ENCODE measurements around the gene TRIM59. TPM values are rescaled to one million over a fixed set of nuclear protein-coding genes. Genes with fewer than 3 reads are reported as not detected.
A peak's percentile ranks its signal among the peaks of the same experiment; 100 is the strongest.

Gene TRIM59
- total RNA-seq, 1 donor from 2014 or later: 1.4 TPM

DNA sequence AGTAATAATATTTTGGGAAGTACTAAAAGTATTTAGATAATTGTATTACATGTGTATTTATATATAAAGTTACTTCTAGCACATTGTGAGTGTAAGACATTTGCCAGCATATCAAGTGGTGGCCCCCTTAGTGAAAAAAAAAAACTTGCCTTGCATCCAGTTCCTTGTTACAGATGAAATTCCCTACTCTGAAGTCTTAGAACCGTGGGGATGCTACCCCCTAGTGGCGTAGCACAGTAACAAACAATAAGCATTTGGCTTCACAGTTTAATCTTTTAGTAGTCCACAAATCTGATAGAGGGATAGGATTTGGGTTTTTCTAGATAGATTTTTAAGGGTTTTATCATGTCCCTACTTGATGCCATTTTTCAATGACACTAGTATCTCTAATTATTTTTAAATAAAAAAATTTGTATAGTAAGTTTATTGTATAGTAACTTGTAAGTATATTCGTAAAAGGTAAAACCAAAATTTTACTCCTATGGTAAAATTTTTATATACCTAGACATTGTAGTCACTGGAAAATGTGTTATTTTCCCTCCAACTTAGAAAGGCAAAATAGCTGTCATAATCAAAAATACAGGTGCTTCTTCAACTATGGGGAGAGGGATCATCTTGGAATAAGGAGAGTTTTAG, 35.9 kb downstream of the TRIM59 start:
- ATAC-seq (peak; percentile 71), DNase-seq (ENCODE audit: low spot score) (peak; percentile 69)
- intact Hi-C loops (cut with DNase I): loop anchor here (10.0 kb wide), 1 partner anchor 379 kb away; no protein-coding TSS in a partner anchor

DNA sequence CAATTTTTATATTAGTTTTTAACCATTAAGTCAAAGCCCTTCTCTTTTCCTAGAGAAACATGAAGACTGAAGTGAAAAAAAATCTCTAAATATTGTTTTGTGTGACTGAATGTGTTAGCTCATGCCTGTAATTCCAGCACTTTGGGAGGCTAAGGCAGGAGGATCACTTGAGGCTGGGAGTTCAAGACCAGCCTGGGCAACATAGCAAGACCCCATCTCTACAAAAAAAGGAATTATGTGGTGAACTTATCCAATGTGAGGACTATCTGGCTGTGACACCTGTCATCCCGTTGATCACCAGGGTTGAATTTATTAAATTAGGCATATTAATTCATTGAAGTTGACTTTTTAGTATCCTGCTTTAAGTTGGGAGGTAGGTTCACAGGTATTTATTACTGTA, 37.1 kb downstream of the TRIM59 start:
- ATAC-seq (no peak), DNase-seq (ENCODE audit: low spot score) (no peak)
- intact Hi-C loops (cut with DNase I): loop anchor here (10.0 kb wide), 1 partner anchor 378 kb away; no protein-coding TSS in a partner anchor

DNA sequence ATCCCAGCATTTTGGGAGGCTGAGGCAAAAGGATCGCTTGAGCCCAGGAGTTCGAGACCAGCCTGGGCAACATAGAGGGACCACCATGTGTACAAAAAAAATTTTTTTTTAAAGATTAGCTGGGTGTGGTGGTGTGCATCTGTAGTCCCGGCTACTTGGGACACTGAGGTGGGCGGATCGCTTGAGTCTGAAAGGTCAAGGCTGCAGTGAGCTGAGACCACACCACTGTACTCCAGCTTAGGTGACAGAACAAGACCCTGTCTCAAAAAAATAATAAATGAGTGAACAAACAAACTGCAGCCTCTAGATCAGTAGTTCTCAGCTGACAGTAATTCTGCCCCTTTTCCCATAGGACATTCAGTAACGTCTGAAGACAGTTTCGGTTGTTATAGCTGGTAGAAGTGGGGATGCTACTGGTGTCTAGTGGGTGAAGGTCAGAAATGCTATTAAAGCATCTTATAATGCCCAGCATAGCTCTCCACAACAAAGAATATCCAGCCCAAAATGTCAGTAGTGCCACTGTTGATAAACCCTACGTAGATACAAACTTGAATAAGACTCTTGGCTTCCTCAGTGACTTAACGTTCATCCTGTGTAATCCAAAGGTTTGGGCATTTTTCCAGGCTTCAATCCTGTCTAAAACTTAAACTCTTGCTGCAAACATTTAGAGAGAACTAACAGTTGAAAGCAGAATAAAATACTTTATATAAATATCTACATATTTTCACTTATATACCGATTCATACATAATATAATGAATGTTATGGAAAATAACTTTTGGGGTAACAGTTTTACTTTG, 39.6 kb downstream of the TRIM59 start:
- ATAC-seq (no peak), DNase-seq (ENCODE audit: low spot score) (no peak)
- intact Hi-C loops (cut with DNase I): loop anchor here (10.0 kb wide), 1 partner anchor 375 kb away; no protein-coding TSS in a partner anchor

DNA sequence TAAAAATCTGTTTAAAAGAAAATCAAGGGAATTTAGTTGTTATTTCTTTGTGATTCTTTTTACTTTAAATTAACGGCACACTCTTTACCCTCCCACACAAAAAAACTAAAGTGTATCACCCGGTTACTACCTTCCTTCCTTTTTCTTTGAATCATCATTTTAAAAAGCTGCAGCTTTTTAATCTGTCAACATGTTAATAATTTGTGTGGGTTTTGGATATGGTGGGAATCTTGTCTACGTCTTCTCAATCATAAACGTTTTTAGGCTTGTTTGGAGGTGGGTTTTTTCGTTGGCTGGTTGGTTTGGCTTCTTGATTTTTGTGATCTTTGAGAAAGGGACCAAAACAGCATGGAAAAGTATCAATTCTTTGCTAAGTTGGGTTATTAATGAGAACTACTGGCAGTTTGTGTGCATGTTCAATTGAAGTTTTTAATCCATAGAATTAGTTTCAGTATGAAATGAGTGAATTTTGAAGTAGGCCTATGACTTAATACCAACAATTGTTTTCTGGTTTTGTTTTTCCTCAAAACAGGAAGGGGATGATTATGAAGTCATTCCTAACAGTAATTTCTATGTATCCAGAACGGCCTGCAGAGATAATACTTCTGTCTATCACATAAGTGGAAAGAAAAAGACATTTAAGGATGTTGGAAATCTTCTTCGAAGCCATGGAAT, 45.7 kb downstream of the TRIM59 start:
- DNase-seq (ENCODE audit: low spot score) (no peak), ATAC-seq (no peak)
- intact Hi-C loops (cut with DNase I): no loop called here

DNA sequence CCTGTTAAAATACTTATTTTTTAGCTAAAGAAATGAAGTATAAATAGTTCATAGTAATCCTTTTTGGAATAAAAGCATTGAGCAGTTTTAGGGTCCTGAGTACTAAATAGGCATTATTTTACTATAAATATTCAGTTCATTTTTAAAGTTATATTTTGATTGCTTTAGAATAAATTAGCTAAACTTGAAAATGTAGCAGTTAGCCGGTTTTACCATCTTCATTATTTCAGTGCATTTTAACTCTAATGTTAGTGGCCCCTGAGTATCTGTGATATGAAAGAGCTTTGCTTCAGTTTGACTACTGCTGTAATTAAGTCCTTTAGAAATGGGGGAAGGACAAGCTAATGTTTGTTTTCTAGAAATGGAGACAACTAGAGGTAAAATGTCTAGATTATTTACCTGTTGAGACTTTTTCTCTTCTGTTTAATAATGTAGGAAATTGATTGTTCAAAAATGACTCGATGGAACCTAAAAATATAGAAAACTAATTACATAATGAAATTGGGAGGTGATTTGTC, 46.5 kb downstream of the TRIM59 start:
- DNase-seq (ENCODE audit: low spot score): no peak
- ATAC-seq: no peak
- intact Hi-C loops (cut with DNase I): no loop called here

DNA sequence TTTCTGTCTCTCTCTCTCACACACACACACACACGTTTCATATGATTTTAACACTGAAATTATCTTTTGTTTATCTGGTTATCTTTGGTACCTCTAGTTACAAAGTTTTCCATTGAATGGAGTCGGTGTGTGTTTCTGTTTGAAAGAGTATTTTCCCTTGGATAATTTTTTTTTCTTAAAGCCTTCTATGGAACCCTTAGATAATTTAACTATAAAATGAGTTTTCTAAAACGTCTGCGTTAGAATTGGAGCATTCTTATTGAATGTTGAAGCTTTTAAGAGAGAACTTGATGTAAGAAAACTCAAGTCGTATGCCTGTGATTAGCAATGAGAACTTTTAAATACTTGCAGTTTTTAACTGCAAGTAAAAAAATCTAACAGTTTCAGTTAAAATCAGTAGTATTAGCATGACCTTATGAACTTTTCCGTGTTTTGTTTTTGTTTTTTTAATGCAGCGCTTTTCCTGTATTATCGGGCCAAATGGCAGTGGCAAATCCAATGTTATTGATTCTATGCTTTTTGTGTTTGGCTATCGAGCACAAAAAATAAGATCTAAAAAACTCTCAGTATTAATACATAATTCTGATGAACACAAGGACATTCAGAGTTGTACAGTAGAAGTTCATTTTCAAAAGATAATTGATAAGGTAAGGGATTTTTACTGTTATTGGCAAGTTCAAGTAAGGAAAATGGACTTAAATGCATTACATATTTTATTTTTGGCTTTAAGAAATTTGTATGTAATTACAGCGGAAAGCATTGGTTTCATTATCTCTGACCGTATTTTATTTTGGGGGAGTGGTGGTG, 47.2 kb downstream of the TRIM59 start:
- intact Hi-C loops (cut with DNase I): no loop called here
- ATAC-seq: no peak
- DNase-seq (ENCODE audit: low spot score): no peak

DNA sequence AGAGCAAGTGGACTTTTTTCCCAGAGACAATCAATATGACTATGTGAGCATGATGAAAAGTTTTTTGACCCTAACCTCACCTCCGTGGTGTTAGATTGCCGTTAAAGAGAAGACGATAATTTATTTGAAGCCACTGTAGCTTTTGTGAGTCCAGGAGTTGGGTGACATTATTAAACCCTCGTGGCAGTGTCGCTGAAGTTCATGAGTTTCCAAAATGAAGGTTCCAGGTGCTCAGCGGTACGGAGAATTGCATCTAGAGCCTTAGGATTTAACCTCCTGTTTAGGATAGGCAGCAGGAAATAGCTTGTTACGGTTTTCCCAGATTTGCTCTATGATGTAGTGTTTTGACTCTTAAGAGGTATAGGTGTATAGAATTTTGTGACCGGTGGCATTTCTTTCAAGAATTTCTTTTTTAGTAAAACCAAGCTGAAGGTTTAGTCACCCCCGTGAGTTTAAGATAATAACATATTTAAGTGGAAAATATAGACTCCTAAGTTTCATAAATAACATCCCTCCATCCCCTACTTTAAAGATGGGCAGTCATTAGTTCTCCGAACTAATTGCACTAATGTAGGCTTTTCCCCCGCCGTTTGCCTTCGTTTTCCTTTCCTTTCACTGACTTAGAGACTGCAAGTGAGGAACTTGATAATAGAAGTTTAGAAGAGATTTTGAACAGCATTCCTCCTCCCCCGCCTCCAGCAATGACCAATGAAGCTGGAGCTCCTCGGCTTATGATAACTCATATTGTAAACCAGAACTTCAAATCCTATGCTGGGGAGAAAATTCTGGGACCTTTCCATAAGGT, 48.1 kb downstream of the TRIM59 start:
- DNase-seq (ENCODE audit: low spot score) (no peak), ATAC-seq (no peak)
- intact Hi-C loops (cut with DNase I): no loop called here

DNA sequence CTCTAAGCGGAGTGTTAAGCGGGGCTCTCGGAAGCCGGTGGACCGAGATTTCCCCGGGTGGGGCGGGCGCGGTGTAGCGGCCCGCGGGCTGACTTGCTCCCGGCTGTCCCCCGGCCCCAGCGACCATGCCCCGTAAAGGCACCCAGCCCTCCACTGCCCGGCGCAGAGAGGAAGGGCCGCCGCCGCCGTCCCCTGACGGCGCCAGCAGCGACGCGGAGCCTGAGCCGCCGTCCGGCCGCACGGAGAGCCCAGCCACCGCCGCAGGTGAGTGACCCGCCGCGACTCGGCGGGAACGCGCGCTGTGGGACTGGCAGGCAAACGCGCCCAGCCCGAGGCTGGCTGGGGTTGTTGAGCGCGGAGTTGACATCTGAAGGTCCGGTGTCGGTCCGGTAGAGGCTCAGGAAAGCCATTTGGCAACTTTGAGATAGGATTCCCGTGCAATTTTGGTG, 48.9 kb downstream of the TRIM59 start:
- DNase-seq (ENCODE audit: low spot score) (peak; percentile 59), ATAC-seq (no peak)
- intact Hi-C loops (cut with DNase I): no loop called here

DNA sequence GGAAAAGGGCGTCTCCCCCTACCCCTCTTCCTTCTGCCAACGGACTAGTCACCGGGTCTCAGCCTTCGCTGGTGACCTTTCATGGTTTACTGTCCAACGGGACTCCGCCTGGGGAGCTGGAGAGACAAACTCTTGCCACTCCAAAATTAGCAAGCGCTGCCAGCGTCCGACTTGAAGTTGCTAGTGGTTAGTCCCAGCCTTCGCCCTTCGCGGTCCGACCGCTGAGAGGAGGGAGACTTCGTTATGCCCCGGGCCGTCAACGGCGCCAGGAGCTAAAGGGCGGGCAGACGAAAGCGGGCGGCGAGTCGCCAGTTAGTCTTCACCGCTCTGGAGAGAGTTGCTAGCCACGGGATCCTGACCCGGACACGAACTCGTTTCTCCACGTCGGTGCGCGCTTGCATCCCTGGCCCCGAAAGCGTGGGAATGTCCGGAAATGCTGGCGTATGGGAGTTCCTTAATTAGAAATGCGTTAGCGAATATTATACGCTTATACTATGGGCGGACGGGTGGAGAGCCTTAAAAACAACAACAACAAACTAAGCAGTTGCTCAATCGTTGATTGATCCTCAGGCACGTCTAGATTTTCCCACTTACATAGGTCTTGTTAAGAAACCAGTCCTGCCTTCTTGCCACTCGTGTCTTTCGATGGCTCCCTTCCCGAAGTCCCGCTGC, 49.4 kb downstream of the TRIM59 start:
- ATAC-seq: no peak
- intact Hi-C loops (cut with DNase I): no loop called here

DNA sequence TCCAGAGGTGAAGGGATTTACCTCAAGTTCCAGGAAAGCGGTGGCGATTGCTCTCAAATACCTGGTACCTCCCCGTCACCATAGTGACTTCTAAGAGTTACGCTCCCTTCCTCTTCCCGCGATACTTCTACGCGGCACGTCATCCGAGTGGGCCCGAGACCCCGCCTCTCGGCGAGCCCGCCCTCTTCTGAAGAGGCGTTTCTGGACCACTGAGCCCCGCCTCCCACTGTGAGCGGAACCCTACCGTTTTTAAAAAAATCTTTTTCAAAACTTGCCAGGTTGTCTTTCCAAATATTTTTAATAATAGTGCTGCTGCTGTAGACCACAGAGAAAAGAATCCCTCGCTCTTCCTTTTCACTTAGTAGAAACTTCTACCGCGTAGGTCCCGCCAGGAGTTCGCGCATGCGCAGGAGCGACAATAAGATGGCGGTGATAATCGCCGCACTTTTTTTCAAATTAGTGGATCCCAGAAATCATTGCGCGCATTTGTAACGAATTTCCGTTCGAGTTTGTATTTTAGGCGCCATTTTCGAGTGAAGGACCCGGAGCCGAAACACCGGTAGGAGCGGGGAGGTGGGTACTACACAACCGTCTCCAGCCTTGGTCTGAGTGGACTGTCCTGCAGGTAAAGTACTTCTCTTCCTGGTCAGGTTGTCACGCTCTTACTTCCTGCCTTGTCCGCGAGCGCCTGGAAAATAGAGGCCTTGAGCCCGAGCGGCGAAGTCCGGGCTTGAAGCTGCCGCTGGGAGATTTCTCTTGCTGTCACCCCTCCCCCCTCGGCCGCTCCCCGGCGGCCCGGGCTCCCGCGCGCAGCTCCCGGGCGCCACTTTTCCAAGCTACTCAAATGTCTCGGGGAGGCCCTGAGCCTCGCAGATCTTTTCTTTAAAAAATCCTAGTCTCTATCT, 50.2 kb downstream of the TRIM59 start, which contains the start of the genes IFT80 and SMC4:
TSS of gene IFT80 (minus strand) at position 101 of the 905 bp plus-strand sequence. CDS start 14,625 bp downstream, outside the sequence.
TSS of gene SMC4 (plus strand) at position 526 of the 905 bp plus-strand sequence. CDS start 1,177 bp downstream, outside the sequence.
- intact Hi-C loops (cut with DNase I): no loop called here
- ATAC-seq (peak; percentile 100), DNase-seq (ENCODE audit: low spot score) (peak; percentile 97)

More for the DNA sequence above, 49.4 kb downstream of the TRIM59 start:
- DNase-seq (ENCODE audit: low spot score): peak; percentile 65

DNA sequence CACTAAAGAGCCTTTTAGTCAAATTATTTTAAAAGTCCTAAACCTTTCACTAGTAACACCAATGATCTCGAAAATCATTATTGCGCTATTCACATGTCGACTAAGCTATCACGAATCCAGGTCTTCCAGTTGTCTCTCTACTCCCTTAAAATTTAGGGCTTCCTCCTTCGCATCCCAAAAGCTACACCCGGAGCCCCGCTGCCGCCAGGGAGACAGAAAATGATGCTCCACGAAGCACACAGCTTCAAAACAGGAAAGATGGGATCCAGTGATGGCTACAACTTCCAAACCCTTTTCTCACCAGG, 50.8 kb downstream of the TRIM59 start:
- ATAC-seq: peak; percentile 30
- intact Hi-C loops (cut with DNase I): no loop called here
- DNase-seq (ENCODE audit: low spot score): no peak

DNA sequence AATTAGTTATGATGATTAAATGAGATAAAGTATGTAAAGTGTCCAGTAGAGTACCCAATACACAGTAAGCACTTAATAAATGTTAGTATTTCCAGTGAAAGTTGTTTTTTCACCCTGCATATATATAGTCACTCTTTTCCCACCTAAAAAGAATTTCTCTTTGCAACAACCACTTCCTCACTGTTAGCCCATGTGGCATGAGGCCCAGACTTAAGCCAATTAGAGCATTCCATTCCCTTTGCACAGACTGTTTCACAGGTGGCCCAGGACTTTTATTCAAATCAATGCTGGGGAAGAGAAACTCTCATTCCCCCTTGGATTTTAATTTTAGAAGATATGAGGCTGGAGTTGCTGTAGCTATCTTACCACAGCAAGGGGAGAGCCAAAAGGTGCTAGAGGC, 54.3 kb downstream of the TRIM59 start:
- ATAC-seq: no peak
- intact Hi-C loops (cut with DNase I): no loop called here
- no peak for DNase-seq (ENCODE audit: low spot score)

DNA sequence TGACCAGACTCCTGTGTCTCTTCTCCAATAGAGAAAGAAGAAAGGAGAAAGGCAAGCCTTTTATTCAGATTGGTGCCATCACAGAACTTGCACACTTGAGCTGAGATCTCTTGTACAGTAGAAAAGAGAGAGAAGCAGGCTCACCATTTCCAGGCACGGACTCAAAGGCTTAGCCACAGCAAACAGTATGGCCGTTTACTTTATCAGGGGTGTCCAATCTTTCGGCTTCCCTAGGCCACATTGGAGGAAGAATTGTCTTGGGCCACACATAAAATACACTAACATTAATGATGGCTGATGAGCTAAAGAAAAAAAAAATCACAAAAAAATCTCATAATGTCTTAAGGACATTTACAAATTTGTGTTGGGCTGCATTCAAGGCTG, 55.6 kb downstream of the TRIM59 start:
- intact Hi-C loops (cut with DNase I): no loop called here
- DNase-seq (ENCODE audit: low spot score): no peak
- no peak for ATAC-seq

DNA sequence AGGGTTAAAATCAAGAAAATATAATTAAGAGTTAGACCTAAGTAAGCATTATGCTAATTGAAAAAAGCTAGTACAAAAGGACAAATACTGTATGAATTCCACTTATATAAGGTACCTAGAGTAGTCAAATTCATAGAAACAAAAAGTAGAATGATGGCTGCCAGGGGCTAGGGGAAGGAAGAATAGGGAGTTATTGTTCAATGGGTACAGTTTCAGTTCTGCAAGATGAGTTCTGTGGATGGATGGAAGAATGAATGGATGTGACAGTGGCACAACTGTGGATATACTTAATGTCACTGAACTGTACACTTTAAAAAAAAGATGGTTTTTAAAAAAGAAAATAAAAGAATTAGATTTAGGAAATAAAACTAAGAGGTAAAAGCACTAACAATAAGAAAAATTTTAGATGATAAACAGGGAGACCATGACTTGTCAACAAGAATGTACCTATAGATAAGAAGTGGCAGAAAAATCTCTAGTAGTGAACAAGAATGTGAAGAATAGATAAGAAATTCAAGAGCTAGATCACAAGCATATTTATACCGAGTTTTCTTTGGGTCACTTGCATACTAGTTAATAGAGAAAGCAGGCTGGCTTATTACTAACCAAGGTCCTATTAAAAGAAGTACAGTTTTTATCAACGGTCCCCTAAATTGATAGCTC, 56.1 kb downstream of the TRIM59 start:
- DNase-seq (ENCODE audit: low spot score) (no peak), ATAC-seq (no peak)
- intact Hi-C loops (cut with DNase I): no loop called here

DNA sequence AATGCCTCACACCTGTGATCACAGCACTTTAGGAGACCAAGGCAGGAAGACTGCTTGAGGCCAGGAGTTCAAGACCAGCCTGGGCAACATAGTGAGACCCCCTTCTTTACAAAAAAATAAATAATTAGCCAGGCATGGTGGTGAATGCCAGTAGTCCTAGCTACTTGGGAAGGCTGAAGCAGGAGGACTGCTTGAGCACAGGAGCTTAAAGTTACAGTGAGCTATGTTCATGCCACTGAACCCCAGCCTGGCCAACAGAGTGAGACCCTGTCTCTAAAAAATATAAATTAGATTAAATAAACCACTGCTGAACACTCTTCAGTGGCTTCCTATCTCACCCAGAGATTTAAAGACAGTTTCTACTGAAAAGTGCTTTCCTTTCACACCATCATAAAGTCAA, 56.8 kb downstream of the TRIM59 start:
- DNase-seq (ENCODE audit: low spot score) (no peak), ATAC-seq (no peak)
- intact Hi-C loops (cut with DNase I): no loop called here

DNA sequence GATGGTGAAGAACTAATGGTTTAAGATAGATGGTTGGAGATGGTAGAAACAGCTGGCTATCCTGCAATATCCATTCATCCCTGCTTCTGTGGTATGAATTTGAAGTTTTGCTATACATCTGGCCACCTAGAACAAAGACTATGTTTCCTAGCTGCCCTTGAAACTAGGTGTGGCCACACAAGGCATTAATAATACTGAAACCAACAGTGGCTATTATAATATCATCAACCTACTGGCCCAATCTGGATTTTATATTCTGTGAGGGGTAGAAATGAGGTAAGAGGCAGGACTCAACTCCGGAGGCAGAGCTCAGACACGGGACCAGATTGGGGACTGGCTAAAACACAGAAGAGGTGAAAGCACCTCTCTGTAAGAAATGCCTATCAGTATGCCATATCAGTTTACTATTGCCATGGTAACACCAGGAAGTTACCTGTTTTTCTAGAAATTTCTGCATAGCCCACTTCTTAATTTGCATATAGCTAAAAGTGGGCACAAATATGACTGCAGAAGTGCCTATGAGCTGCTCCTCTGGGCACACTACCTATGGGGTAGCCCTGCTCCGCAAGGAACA, 58.9 kb downstream of the TRIM59 start:
- ATAC-seq (no peak), DNase-seq (ENCODE audit: low spot score) (no peak)
- intact Hi-C loops (cut with DNase I): no loop called here
